GM20431 (cell line): ENCODE data around the gene PDE1C.
"Not testable (repeated sequence)": the region's sequence is repeated elsewhere in the genome, so short reads cannot be mapped to it uniquely, and the experiment has no call there.

ENCODE experiments used
- in situ Hi-C: fragments of 300-500 bp; cut with MseI, MboI; formaldehyde crosslinking; loops from one replicate; pipeline ENCODE4 v1.15.0; 2020; ENCODE audit warnings: low sequenced_read_pairs; ENCODE audit not compliant: unreplicated experiment

The PDE1C gene

GRCh38 chr7:32013471-32013870 lies 56.7 kb downstream of the PDE1C start:
- in situ Hi-C loops = not testable (repeated sequence)

- in situ Hi-C loops = no loop called here
These were observed 64.6 kb downstream of the PDE1C start for GRCh38 chr7:32005577-32005976.

GRCh38 chr7:32001948-32002347 lies 68.3 kb downstream of the PDE1C start:
- in situ Hi-C loops = no loop called here

- in situ Hi-C loops = no loop called here
These were observed 72.8 kb downstream of the PDE1C start for GRCh38 chr7:31997423-31997822.

GRCh38 chr7:31995134-31995533 lies 75.1 kb downstream of the PDE1C start:
- in situ Hi-C loops = no loop called here

GRCh38 chr7:31991846-31992245 lies 78.4 kb downstream of the PDE1C start:
- in situ Hi-C loops = no loop called here

- in situ Hi-C loops = no loop called here
These were observed 78.8 kb downstream of the PDE1C start for GRCh38 chr7:31991406-31991805.

GRCh38 chr7:31986878-31987518 lies 83.2 kb downstream of the PDE1C start:
- in situ Hi-C loops = no loop called here

GRCh38 chr7:31982962-31983361 lies 87.2 kb downstream of the PDE1C start:
- in situ Hi-C loops = no loop called here

GRCh38 chr7:31981874-31982390 lies 88.3 kb downstream of the PDE1C start:
- in situ Hi-C loops = no loop called here

GRCh38 chr7:31979690-31980330 lies 90.4 kb downstream of the PDE1C start:
- in situ Hi-C loops = no loop called here

GRCh38 chr7:31975546-31975945 lies 94.7 kb downstream of the PDE1C start:
- in situ Hi-C loops = no loop called here

GRCh38 chr7:31974351-31974750 lies 95.9 kb downstream of the PDE1C start:
- in situ Hi-C loops = no loop called here

- in situ Hi-C loops = no loop called here
These were observed 99.0 kb downstream of the PDE1C start for GRCh38 chr7:31971049-31971667.

- in situ Hi-C loops = no loop called here
These were observed 99.7 kb downstream of the PDE1C start for GRCh38 chr7:31970501-31970900.

GRCh38 chr7:31963569-31964175 lies 106.5 kb downstream of the PDE1C start:
- in situ Hi-C loops = no loop called here

- in situ Hi-C loops = no loop called here
These were observed 108.0 kb downstream of the PDE1C start for GRCh38 chr7:31962246-31962645.

GRCh38 chr7:31958226-31958625 lies 112.0 kb downstream of the PDE1C start:
- in situ Hi-C loops = no loop called here

GRCh38 chr7:31957756-31958155 lies 112.5 kb downstream of the PDE1C start:
- in situ Hi-C loops = no loop called here

GRCh38 chr7:31957090-31957720 lies 113.0 kb downstream of the PDE1C start:
- in situ Hi-C loops = no loop called here
